Adipocyte (in vitro differentiated cells): ENCODE data around the gene CATSPERE.
"Not testable (repeated sequence)": the region's sequence is repeated elsewhere in the genome, so short reads cannot be mapped to it uniquely, and the experiment has no call there.

Experiments used
- DNase-seq: peaks from one replicate; pipeline ENCODE4 v3.0.0-alpha.2; 2015; ENCODE audit warnings: low read depth
- H3K27me3 ChIP-seq: replicated peaks from 2 replicates; pipeline ENCODE4 v1.7.0; 2013; ENCODE audit warnings: mild to moderate bottlenecking, low read length, moderate library complexity; ENCODE audit not compliant: control insufficient read depth, insufficient read depth
- H3K36me3 ChIP-seq: 2 replicates; pipeline ENCODE4 v1.7.0; 2013; ENCODE audit warnings: low read length, mild to moderate bottlenecking, moderate library complexity; ENCODE audit not compliant: control insufficient read depth, insufficient read depth, severe bottlenecking
- H3K4me1 ChIP-seq: 2 replicates; pipeline ENCODE4 v1.7.0; 2013; ENCODE audit warnings: mild to moderate bottlenecking, low read length, moderate library complexity; ENCODE audit not compliant: control insufficient read depth, insufficient read depth
- H3K4me3 ChIP-seq: 2 replicates; pipeline ENCODE4 v1.7.0; 2013; ENCODE audit warnings: mild to moderate bottlenecking, low read length, moderate library complexity
- H3K9ac ChIP-seq: 2 replicates; pipeline ENCODE4 v1.7.0; 2013; ENCODE audit warnings: mild to moderate bottlenecking, low read length, moderate library complexity
- H3K9me3 ChIP-seq: 2 replicates; pipeline ENCODE4 v1.7.0; 2013; ENCODE audit warnings: mild to moderate bottlenecking, low read length, moderate library complexity; ENCODE audit not compliant: control insufficient read depth

CATSPERE gene

GRCh38 chr1:244654108-244655038 lies 193.3 kb downstream of the CATSPERE start:
- Histone ChIP-seq H3K9me3 (no peaks in the 10 kb centered on the region), H3K4me1 (peaks cover 25% of the 10 kb centered on the region), H3K4me3 (peak overlapping the region; percentile 97), H3K36me3 (peaks cover 10% of the 10 kb centered on the region), H3K27me3 (no peaks in the 10 kb centered on the region), H3K9ac (peak overlapping the region; percentile 94)
- peak; percentile 40 for DNase-seq

- H3K9me3 ChIP-seq = no peaks in the 10 kb centered on the region
- H3K27me3 ChIP-seq = no peaks in the 10 kb centered on the region
- no peak for DNase-seq
- no peak overlapping the region for H3K9ac ChIP-seq
- H3K4me1 ChIP-seq = peaks cover 29% of the 10 kb centered on the region
- H3K36me3 ChIP-seq = peaks cover 10% of the 10 kb centered on the region
- H3K4me3 ChIP-seq = peak overlapping the region; percentile 97
These were observed 194.1 kb downstream of the CATSPERE start for GRCh38 chr1:244655186-244655585.

- H3K36me3 ChIP-seq = peaks cover 10% of the 10 kb centered on the region
- no peak overlapping the region for H3K4me3 ChIP-seq
- H3K9me3 ChIP-seq = no peaks in the 10 kb centered on the region
- H3K4me1 ChIP-seq = peaks cover 22% of the 10 kb centered on the region
- no peaks in the 10 kb centered on the region for H3K27me3 ChIP-seq
- H3K9ac ChIP-seq = no peak overlapping the region
- DNase-seq = no peak
These were observed 196.3 kb downstream of the CATSPERE start for GRCh38 chr1:244657421-244657820.

- H3K9ac ChIP-seq = no peak overlapping the region
- no peaks in the 10 kb centered on the region for H3K27me3 ChIP-seq
- no peak overlapping the region for H3K4me3 ChIP-seq
- H3K9me3 ChIP-seq = no peaks in the 10 kb centered on the region
- peaks cover 10% of the 10 kb centered on the region for H3K36me3 ChIP-seq
- peak; percentile 29 for DNase-seq
- H3K4me1 ChIP-seq = peaks cover 14% of the 10 kb centered on the region
These were observed 198.6 kb downstream of the CATSPERE start for GRCh38 chr1:244659694-244660093.

- Histone ChIP-seq H3K4me3 (no peak overlapping the region), H3K36me3 (peaks cover 10% of the 10 kb centered on the region), H3K27me3 (no peaks in the 10 kb centered on the region), H3K9me3 (no peaks in the 10 kb centered on the region), H3K9ac (no peak overlapping the region), H3K4me1 (peaks cover 10% of the 10 kb centered on the region)
- DNase-seq = no peak
These were observed 199.5 kb downstream of the CATSPERE start for GRCh38 chr1:244660595-244660994.

GRCh38 chr1:244661569-244662312 lies 200.7 kb downstream of the CATSPERE start:
- H3K4me3 ChIP-seq, H3K27me3 ChIP-seq, DNase-seq, H3K9ac ChIP-seq, H3K9me3 ChIP-seq: not testable (repeated sequence)
- Histone ChIP-seq H3K4me1 (peaks cover 14% of the 10 kb centered on the region), H3K36me3 (peaks cover 10% of the 10 kb centered on the region)

GRCh38 chr1:244662599-244662998 lies 201.5 kb downstream of the CATSPERE start:
- Histone ChIP-seq H3K36me3 (peaks cover 4% of the 10 kb centered on the region), H3K4me3 (no peak overlapping the region), H3K27me3 (no peaks in the 10 kb centered on the region), H3K4me1 (peaks cover 14% of the 10 kb centered on the region), H3K9ac (no peak overlapping the region), H3K9me3 (no peaks in the 10 kb centered on the region)
- no peak for DNase-seq

- Histone ChIP-seq H3K4me1 (peaks cover 12% of the 10 kb centered on the region), H3K27me3 (no peaks in the 10 kb centered on the region), H3K9ac (no peak overlapping the region), H3K36me3 (no peaks in the 10 kb centered on the region), H3K4me3 (no peak overlapping the region), H3K9me3 (no peaks in the 10 kb centered on the region)
- no peak for DNase-seq
These were observed 203.3 kb downstream of the CATSPERE start for GRCh38 chr1:244664353-244664752.

- H3K27me3 ChIP-seq = no peaks in the 10 kb centered on the region
- H3K4me1 ChIP-seq = peaks cover 9% of the 10 kb centered on the region
- H3K9ac ChIP-seq = no peak overlapping the region
- H3K4me3 ChIP-seq = no peak overlapping the region
- H3K36me3 ChIP-seq = peaks cover under 1% of the 10 kb centered on the region
- H3K9me3 ChIP-seq = no peaks in the 10 kb centered on the region
- no peak for DNase-seq
These were observed 204.7 kb downstream of the CATSPERE start for GRCh38 chr1:244665771-244666217.

- not testable (repeated sequence) for H3K9ac ChIP-seq, H3K27me3 ChIP-seq, H3K4me3 ChIP-seq, H3K4me1 ChIP-seq, DNase-seq, H3K9me3 ChIP-seq, H3K36me3 ChIP-seq
These were observed 205.8 kb downstream of the CATSPERE start for GRCh38 chr1:244666672-244667418.

- no peak for DNase-seq
- Histone ChIP-seq H3K9ac (no peak overlapping the region), H3K4me3 (no peak overlapping the region), H3K9me3 (no peaks in the 10 kb centered on the region), H3K27me3 (no peaks in the 10 kb centered on the region), H3K4me1 (peaks cover 10% of the 10 kb centered on the region), H3K36me3 (peaks cover 3% of the 10 kb centered on the region)
These were observed 206.7 kb downstream of the CATSPERE start for GRCh38 chr1:244667797-244668196.
